OCI-LY3 (cell line): ENCODE data around the gene SLF1.

Source experiments
- EZH2phosphoT487 ChIP-seq: fragments of 200-600 bp; shearing (Covaris generic); IDR thresholded peaks from 2 replicates; pipeline ENCODE4 v1.6.1; 2018; ENCODE audit warnings: antibody characterized with exemption, mixed run types, low read depth
- TF ChIP-seq, protein P1 (sequence below): fragments of 200-600, 300-600 bp; sonication (generic); IDR thresholded peaks from 2 replicates; pipeline ENCODE4 v1.5.1; 2014; ENCODE audit warnings: antibody characterized with exemption, low read length, low read depth

- TF ChIP-seq, protein P1, sequence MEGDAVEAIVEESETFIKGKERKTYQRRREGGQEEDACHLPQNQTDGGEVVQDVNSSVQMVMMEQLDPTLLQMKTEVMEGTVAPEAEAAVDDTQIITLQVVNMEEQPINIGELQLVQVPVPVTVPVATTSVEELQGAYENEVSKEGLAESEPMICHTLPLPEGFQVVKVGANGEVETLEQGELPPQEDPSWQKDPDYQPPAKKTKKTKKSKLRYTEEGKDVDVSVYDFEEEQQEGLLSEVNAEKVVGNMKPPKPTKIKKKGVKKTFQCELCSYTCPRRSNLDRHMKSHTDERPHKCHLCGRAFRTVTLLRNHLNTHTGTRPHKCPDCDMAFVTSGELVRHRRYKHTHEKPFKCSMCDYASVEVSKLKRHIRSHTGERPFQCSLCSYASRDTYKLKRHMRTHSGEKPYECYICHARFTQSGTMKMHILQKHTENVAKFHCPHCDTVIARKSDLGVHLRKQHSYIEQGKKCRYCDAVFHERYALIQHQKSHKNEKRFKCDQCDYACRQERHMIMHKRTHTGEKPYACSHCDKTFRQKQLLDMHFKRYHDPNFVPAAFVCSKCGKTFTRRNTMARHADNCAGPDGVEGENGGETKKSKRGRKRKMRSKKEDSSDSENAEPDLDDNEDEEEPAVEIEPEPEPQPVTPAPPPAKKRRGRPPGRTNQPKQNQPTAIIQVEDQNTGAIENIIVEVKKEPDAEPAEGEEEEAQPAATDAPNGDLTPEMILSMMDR: no peak
- TF ChIP-seq EZH2phosphoT487: no peak
These were observed 82.1 kb downstream of the SLF1 start for GRCh38 chr5:94700592-94700991.
